CD14-positive monocyte (primary cell): ENCODE measurements around the gene COQ4. TPM values are rescaled to one million over a fixed set of nuclear protein-coding genes. Genes with fewer than 3 reads are reported as not detected.
"Not testable (repeated sequence)": the region's sequence is repeated elsewhere in the genome, so short reads cannot be mapped to it uniquely, and the experiment has no call there.

Experiments
- DNase-seq, 3 donors: peaks; one replicate each; pipeline ENCODE4 v3.0.0-alpha.2; 2011 to 2022
- H2AFZ ChIP-seq: 2 replicates; pipeline ENCODE4 v1.6.0; 2012; ENCODE audit warnings: mild to moderate bottlenecking, low read depth, low read length, inconsistent platforms; ENCODE audit not compliant: insufficient read depth, poor library complexity, severe bottlenecking
- H3K27ac ChIP-seq, 2 donors: 1 replicate in 1 of 2; 2 replicates in 1 of 2; pipeline ENCODE4 v1.5.1; 2012 to 2013; ENCODE audit warnings: low read length in 2 of 2, control low read depth in 1 of 2, inconsistent platforms in 1 of 2, low read depth in 1 of 2, mild to moderate bottlenecking in 1 of 2
- H3K27me3 ChIP-seq, 2 donors: one replicate each; pipeline versions ENCODE4 v1.6.0 to v1.6.1; 2011 to 2013; ENCODE audit warnings: low read length in 2 of 2; ENCODE audit not compliant: control insufficient read depth in 2 of 2, insufficient read depth in 2 of 2
- H3K36me3 ChIP-seq, 2 donors: replicated peaks in 1 of 2; 1 replicate in 1 of 2; 2 replicates in 1 of 2; pipeline versions ENCODE4 v1.5.1 to v1.6.1; 2012 to 2013; ENCODE audit warnings: low read length in 2 of 2, control low read depth in 1 of 2, inconsistent platforms in 1 of 2, mild to moderate bottlenecking in 1 of 2; ENCODE audit not compliant: insufficient read depth in 2 of 2, control insufficient read depth in 1 of 2
- H3K4me1 ChIP-seq, 2 donors: 1 replicate in 1 of 2; 2 replicates in 1 of 2; pipeline versions ENCODE4 v1.5.1 to v1.6.1; 2012 to 2013; ENCODE audit warnings: low read length in 2 of 2, control low read depth in 1 of 2, inconsistent platforms in 1 of 2, mild to moderate bottlenecking in 1 of 2, moderate library complexity in 1 of 2; ENCODE audit not compliant: insufficient read depth in 2 of 2, control insufficient read depth in 1 of 2
- H3K4me2 ChIP-seq: replicated peaks from 2 replicates; pipeline ENCODE3; 2012; ENCODE audit warnings: low read length, moderate library complexity, mild to moderate bottlenecking; ENCODE audit not compliant: poor library complexity, severe bottlenecking; ENCODE audit errors: extremely low read depth
- H3K4me3 ChIP-seq, 3 experiments: fragments of 200-600 bp in 1 of 3; sonication (generic) in 1 of 3; replicated peaks in 1 of 3; 1 replicate in 2 of 3; 2 replicates in 1 of 3; pipeline ENCODE4 v1.5.1; 2011 to 2013; ENCODE audit warnings: low read length in 3 of 3, mild to moderate bottlenecking in 3 of 3, control low read depth in 2 of 3, low read depth in 2 of 3, inconsistent platforms in 1 of 3, moderate library complexity in 1 of 3
- H3K79me2 ChIP-seq: 2 replicates; pipeline ENCODE4 v1.6.0; 2012; ENCODE audit warnings: mild to moderate bottlenecking, control low read depth, inconsistent platforms, low read length, moderate library complexity; ENCODE audit not compliant: insufficient read depth
- H3K9ac ChIP-seq: 2 replicates; pipeline ENCODE4 v1.6.0; 2017; ENCODE audit warnings: low read length, mild to moderate bottlenecking; ENCODE audit not compliant: insufficient read depth, poor library complexity, severe bottlenecking
- H3K9me3 ChIP-seq, 2 donors: replicated peaks in 1 of 2; 1 replicate in 1 of 2; 2 replicates in 1 of 2; pipeline versions ENCODE4 v1.5.1 to v1.6.1; 2012 to 2013; ENCODE audit warnings: low read length in 2 of 2, control low read depth in 1 of 2; ENCODE audit not compliant: control insufficient read depth in 1 of 2, insufficient read depth in 1 of 2
- H4K20me1 ChIP-seq: 2 replicates; pipeline ENCODE4 v1.6.0; 2012; ENCODE audit warnings: mild to moderate bottlenecking, low read length, control low read depth, moderate library complexity; ENCODE audit not compliant: insufficient read depth
- H3K27ac Mint-ChIP-seq, 7 donors: one replicate each; pipeline ENCODE4 v1.8.0; 2020; ENCODE audit warnings: mild to moderate bottlenecking in 7 of 7, mixed read lengths in 7 of 7, moderate library complexity in 6 of 7, inconsistent platforms in 2 of 7
- H3K27me3 Mint-ChIP-seq, 3 donors: one replicate each; pipeline ENCODE4 v1.8.0; 2021 to 2022; ENCODE audit warnings: low read depth in 3 of 3, mild to moderate bottlenecking in 3 of 3, mixed read lengths in 3 of 3, moderate library complexity in 3 of 3, inconsistent platforms in 1 of 3
- H3K36me3 Mint-ChIP-seq, 2 donors: one replicate each; pipeline ENCODE4 v1.8.0; 2020; ENCODE audit warnings: mixed read lengths in 2 of 2, inconsistent platforms in 1 of 2, mild to moderate bottlenecking in 1 of 2
- H3K4me1 Mint-ChIP-seq: one replicate; pipeline ENCODE4 v1.8.0; 2020; ENCODE audit warnings: mild to moderate bottlenecking, mixed read lengths
- H3K4me3 Mint-ChIP-seq, 2 donors: one replicate each; pipeline ENCODE4 v1.8.0; 2020; ENCODE audit warnings: mild to moderate bottlenecking in 2 of 2, mixed read lengths in 2 of 2, moderate library complexity in 1 of 2
- H3K9me3 Mint-ChIP-seq, 7 donors: one replicate each; pipeline ENCODE4 v1.8.0; 2020 to 2022; ENCODE audit warnings: mixed read lengths in 7 of 7, mild to moderate bottlenecking in 6 of 7, moderate library complexity in 6 of 7, inconsistent platforms in 2 of 7
- CTCF ChIP-seq: fragments of 200-600 bp; IDR thresholded peaks from one replicate; pipeline ENCODE4 v1.8.0; 2022; ENCODE audit warnings: antibody characterized with exemption, mild to moderate bottlenecking
- WGBS: methylation state at CpG from one replicate; pipeline ENCODE4 v1.1.5; 2013; ENCODE audit warnings: missing lambda C conversion rate; ENCODE audit not compliant: insufficient coverage; 5-methylcytosine and 5-hydroxymethylcytosine counted together
- intact Hi-C, 2 donors: fragments of 100-400 bp; cut with micrococcal nuclease; formaldehyde crosslinking; loops; one replicate each; pipeline versions ENCODE4 v1.15.0 to v1.15.1; 2023
- polyA plus RNA-seq, 3 donors: library from polyadenylated mRNA; depleted of rRNA in 1 of 3; unstranded in 2 of 3; stranded (reverse) in 1 of 3; fragments of 300-500 nt in 2 of 3; fragments of >200 nt in 1 of 3; fragmentation: Illumina TruSeq in 2 of 3; gene quantifications; 1 replicate in 2 of 3; 2 replicates in 1 of 3; pipeline ENCODE4 v1.2.3, GENCODE V29; 2012 to 2021

COQ4 gene
- polyA plus RNA-seq, 3 donors: 19.9 to 32.6 (median 20.4) TPM

- Histone ChIP-seq H3K36me3 (peaks cover 0 to 4% of the 10 kb centered on the region in 2 donors), H2AFZ (no peak overlapping the region), H3K4me3 (no peak overlapping the region), H3K27me3 (no peaks in the 10 kb centered on the region), H3K4me1 (peaks cover 12 to 15% of the 10 kb centered on the region in 2 donors), H3K27ac (no peak overlapping the region), H3K4me2 (no peak overlapping the region), H3K9ac (no peak overlapping the region), H4K20me1 (no peaks in the 10 kb centered on the region), H3K9me3 (no peaks in the 10 kb centered on the region), H3K79me2 (no peaks in the 10 kb centered on the region)
- peaks cover 0 to 4% (median 0%) of the 10 kb centered on the region in 3 donors for H3K27me3 Mint-ChIP-seq
- H3K36me3 Mint-ChIP-seq: peaks cover 11 to 20% of the 10 kb centered on the region in 2 donors
- WGBS: 91% methylated on average over 3 of the region's 7 CpGs
- TF ChIP-seq CTCF: no peak
- no peak for DNase-seq
- H3K9me3 Mint-ChIP-seq: no peaks in the 10 kb centered on the region
- intact Hi-C loops: no loop called here
- no peak overlapping the region for H3K4me3 Mint-ChIP-seq
- H3K27ac Mint-ChIP-seq: no peak overlapping the region
- H3K4me1 Mint-ChIP-seq: peaks cover 13% of the 10 kb centered on the region
Measured at GRCh38 chr9:128337936-128338335, 15.3 kb downstream of the COQ4 start.

- Histone ChIP-seq H3K4me1 (peaks cover 12 to 15% of the 10 kb centered on the region in 2 donors), H2AFZ (peak overlapping the region; percentile 92), H3K36me3 (peaks cover 0 to 15% of the 10 kb centered on the region in 2 donors)
- Mint-ChIP-seq H3K4me1 (peaks cover 13% of the 10 kb centered on the region), H3K36me3 (peaks cover 14 to 20% of the 10 kb centered on the region in 2 donors), H3K27ac (peak overlapping the region in 1 of 7 donors; percentile 52)
- H3K4me2 ChIP-seq, H3K9ac ChIP-seq, H3K27me3 ChIP-seq, H3K4me3 ChIP-seq, intact Hi-C loops, H4K20me1 ChIP-seq, DNase-seq, H3K4me3 Mint-ChIP-seq, H3K9me3 ChIP-seq, H3K79me2 ChIP-seq, H3K27ac ChIP-seq, H3K27me3 Mint-ChIP-seq, H3K9me3 Mint-ChIP-seq: not testable (repeated sequence)
- 89% methylated on average over 8 of the region's 15 CpGs for WGBS
Measured at GRCh38 chr9:128338852-128339614, 16.4 kb downstream of the COQ4 start.
